GOT3 (cell line): ENCODE results near the gene HELQ.
"Not testable (repeated sequence)": the region's sequence is repeated elsewhere in the genome, so short reads cannot be mapped to it uniquely, and the experiment has no call there.

Experiments used
- DNase-seq: peaks from one replicate; lab custom pipeline; 2025; ENCODE audit warnings: mixed read lengths; lab: John Stamatoyannopoulos, UW

Gene HELQ

GRCh38 chr4:83455281-83456183 is at the start of gene HELQ, which contains the start of gene MRPS18C:
Gene HELQ (minus strand): TSS chr4:83455823. CDS start chr4:83455693, 130 bp downstream.
Gene MRPS18C (plus strand): TSS chr4:83456058. CDS start chr4:83456078, 20 bp downstream.
- peak; percentile 87 for DNase-seq

GRCh38 chr4:83504996-83505395 is 49.4 kb upstream of the HELQ start:
- no peak for DNase-seq

DNA sequence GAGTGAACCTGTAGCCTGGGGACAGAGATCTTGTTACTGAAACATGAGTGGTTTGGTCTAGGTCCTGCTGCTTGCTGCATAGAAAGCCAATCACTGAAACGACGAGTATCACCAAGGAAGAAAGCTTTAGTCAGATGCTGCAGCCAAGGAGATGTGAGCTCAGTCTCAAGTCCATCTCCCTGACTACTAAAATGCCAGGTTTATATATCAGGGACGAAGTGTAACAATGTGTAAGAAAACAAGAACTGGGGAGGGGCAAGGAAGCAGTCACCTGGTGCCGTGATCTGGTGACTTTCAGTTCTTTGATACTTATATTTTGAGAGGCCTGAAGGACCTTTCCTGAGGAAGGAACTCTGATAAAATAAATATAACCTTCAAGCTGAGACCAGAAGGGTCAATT is 48.9 kb upstream of the HELQ start:
- DNase-seq, result no peak

DNA sequence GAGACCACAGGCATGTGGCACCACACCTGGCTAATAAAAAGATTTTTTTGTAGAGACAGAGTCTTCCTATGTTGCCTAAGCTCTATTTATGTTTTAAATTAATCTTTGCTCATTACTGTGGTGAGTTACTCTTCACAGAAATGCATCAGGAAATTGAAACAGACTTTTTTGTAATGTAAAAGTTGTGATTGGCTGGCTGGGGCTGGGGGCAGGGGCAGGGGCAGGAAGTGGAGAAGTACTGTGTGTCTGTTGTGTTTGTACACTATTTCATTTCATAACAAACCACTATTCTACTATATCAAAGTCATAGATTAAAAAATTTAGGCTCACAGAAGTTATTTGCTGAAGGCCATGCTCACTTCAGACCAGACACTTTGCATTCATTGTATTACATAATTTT is 48.4 kb upstream of the HELQ start:
- no peak for DNase-seq

- DNase-seq, result not testable (repeated sequence)
Observed at GRCh38 chr4:83501671-83502070, 46.0 kb upstream of the HELQ start.

- DNase-seq, result no peak
Observed at GRCh38 chr4:83498187-83498586, 42.6 kb upstream of the HELQ start.

DNA sequence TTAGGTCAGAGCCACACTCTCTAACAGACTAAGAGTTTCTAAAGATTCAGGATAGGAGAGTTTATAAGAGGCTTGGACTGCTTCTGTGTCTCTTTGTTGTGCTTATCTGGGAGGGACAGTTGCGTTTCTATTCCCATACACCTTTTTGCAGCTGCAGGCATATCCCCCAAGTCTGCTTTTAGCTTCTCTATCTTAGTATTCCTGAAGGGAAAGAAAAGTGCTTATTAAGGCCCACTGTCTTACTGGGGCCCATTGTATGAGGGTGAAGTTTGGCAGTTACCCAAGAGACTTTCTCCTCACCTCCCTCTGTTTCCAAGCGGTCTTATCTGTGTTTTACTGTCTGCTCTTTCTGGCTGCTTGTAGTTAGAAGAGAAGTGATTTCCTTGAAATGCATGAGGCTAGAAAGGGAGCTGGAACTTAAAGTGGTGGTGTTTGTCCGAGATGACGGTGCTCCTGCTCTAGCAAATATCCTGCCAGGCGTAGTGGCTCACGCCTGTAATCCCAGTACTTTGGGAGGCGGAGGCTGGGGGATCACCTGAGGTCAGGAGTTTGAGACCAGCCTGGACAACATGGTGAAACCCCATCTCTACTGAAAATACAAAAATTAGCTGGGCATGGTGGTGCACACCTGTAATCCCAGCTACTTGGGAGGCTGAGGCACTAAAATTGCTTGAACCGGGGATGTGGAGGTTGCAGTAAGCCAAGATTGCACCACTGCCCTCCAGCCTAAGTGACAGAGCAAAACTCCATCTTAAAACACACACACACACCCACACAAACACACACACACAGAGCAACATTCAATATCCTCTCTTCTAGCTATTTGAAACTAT is 40.7 kb upstream of the HELQ start:
- not testable (repeated sequence) for DNase-seq

- DNase-seq, result no peak
Observed at GRCh38 chr4:83490876-83491450, 35.3 kb upstream of the HELQ start.

- no peak for DNase-seq
Observed at GRCh38 chr4:83489711-83490326, 34.2 kb upstream of the HELQ start.

GRCh38 chr4:83486457-83487129 is 31.0 kb upstream of the HELQ start:
- no peak for DNase-seq

DNA sequence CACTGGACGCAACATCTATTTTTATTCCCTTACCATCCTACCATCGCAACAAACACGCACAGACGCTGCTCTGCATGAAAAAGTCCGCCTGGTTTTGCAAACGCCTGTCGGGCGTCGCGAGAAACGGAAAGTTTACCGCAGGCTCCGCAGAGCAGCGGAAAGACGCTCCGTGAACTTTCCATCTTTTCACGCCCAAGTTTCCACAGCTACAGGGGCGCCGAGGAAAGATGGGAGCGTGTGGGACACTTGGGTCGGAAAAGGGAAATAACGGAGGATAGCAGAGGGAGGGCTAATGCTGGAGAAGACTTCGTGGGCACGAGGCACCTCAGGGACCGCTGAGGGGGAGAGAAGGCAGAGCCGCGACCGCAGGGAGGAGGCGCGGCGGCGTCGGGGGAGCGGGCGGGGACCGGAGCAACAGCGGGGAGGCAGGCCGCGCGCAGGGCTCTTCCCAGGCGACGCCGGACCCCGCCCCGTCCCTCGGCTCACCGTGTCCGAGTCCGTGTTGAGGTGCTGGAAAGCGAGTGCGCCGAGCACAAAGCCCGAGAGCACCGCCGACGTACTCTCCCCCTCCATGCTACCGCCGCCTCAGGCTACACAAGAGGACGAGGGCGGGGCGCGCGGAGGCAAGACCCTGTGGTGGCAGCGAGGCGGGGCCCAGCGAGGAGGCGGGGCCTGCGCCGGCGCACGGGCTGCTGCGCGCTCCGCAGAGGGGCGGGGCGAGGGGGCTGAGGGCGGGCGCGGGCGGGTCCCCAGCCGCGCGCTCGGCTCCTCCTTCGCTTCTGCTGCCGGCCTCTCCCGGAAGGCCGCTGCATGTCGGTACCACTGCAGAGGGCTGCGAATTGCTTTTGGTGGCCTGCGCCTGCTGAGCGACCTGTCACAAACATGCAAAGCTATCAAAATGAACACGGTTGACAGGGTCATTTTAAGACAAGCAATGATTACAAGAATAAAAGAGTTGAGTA is 29.2 kb upstream of the HELQ start, which contains the start of gene ABRAXAS1:
Gene ABRAXAS1 (minus strand): TSS at position 601 of the 962 bp plus-strand sequence. CDS start 28 bp downstream, at position 573.
- peak; percentile 77 for DNase-seq

DNA sequence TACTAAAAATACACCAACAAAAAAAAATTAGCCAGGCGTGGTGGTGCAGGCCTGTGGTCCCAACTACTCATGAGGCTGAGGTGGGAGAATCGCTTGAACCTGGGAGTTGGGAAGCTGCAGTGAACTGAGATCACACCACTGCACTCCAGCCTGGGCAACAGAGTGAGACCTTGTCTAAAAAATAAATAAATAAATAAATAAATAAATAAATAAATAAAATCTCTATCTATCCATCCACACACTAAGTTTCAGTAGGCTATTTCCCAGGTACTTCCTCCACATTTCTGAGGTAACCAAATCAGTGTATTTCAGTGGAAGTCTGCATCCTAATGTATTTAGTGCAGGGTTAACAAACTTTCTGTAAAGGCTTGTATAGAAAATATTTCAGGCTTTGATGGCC is 18.3 kb upstream of the HELQ start:
- DNase-seq, result no peak

DNA sequence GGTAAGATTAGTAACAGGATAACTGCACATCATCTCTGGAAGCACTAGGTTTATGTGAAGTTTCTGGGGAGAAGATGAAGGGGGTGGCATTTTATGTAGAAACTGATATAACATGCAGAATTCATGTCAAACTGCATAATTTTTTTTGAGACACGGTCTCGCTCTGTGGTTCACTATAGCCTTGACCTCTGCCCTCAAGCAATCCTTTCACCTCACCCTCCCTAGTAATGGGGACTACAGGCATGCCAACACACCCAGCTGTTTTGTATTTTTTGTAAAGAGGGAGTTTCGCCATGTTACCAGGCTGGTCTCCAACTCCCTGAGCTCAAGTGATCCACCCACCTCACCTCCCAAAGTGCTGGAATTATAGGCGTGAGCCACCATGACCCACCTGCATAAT is 17.8 kb upstream of the HELQ start:
- DNase-seq, result no peak

DNA sequence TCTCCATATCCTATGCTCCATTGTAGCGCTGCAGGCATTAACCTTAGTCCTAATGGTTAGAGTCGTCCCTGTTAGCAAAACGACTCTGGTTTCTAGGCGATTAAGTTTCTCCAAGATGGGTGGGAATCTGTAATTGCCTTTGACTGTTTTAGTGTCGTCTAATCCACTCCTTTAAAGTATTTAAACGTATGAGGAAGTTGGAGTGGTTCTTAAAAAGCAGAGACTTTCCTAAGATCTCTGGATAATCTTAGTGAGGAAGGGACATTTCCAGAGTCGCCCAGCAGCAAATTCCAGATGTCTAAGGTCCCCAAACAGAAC is 520 bp upstream of the HELQ start:
- no peak for DNase-seq

- no peak for DNase-seq
Observed at GRCh38 chr4:83454686-83455085, 937 bp downstream of the HELQ start.

GRCh38 chr4:83449009-83449408 is 6.6 kb downstream of the HELQ start:
- no peak for DNase-seq

- DNase-seq, result no peak
Observed at GRCh38 chr4:83440899-83441298, 14.7 kb downstream of the HELQ start.

DNA sequence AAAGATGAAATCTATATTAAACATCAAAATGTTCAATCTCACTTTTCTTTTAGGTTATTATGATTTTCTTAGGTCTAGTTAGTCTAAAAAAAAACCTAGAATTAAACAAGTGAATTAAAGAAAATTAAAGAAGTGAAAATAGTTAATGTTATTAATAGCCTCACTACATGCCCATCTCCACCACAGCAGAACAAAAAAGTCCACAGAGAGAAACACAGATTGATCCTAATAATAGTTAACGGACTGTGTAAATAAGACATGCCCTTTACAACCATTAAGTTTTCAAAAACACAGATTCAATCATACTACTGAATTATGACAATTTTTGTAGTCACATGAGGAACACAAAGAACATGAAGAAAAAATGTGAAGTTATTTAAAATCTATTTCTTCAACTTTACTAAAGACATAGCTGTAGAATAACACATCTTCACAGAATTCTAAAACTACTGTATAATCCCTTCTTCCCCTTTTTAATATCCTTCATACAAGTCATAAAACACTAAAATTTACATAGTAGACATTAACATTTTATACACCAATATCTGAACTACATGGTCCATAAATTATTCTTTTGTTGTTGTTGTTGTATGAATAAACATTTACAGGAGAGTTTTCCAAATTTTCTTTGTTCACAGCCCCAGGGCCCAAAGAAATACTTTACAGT is 15.3 kb downstream of the HELQ start:
- no peak for DNase-seq

DNA sequence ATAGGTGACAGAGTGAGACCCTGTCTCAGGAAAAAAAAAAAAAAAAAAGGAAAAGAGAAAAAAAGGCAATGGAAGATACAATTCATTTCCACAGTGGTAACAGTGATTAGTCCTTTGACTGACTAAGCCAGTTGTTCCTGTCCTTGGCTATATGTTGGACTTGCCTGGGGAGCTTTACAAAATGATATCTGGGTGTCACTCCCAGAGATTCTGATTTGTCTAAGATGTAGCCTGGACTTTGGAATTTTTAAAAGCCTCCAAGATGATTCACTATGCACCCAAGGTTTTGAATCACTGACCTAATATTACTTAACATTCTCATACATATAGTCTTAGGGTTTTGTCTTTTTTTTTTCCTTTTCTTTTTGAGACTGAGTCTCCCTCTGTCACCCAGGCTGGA is 16.9 kb downstream of the HELQ start:
- no peak for DNase-seq

GRCh38 chr4:83436680-83437079 is 18.9 kb downstream of the HELQ start:
- DNase-seq, result no peak
